ENCODE results near the gene MSI2.
A peak's percentile ranks its signal among the peaks of the same experiment; 100 is the strongest.

The MSI2 gene

GRCh38 chr17:57512258-57512657, 255.9 kb downstream of the MSI2 start:
- no peak for TF ChIP-seq CTCF (IDR thresholded peaks at IDR 0.05; ENCODE audit: low read depth, low read length)
- Histone ChIP-seq H3K27me3 (ENCODE audit: insufficient read depth, low read depth, severe bottlenecking) (no peaks in the 10 kb centered on the region), H3K36me3 (peaks cover 16% of the 10 kb centered on the region), H3K9me3 (ENCODE audit: severe bottlenecking) (no peaks in the 10 kb centered on the region), H3K27ac (peak overlapping the region; percentile 98), H3K4me3 (ENCODE audit: low read depth, low read length) (no peak overlapping the region)
- DNase-seq, result peak; percentile 76

- Histone ChIP-seq H3K27ac (peak overlapping the region; percentile 98), H3K27me3 (ENCODE audit: insufficient read depth, low read depth, severe bottlenecking) (no peaks in the 10 kb centered on the region), H3K36me3 (peaks cover 16% of the 10 kb centered on the region), H3K4me3 (ENCODE audit: low read depth, low read length) (no peak overlapping the region), H3K9me3 (ENCODE audit: severe bottlenecking) (no peaks in the 10 kb centered on the region)
- DNase-seq, result no peak
- TF ChIP-seq CTCF (IDR thresholded peaks at IDR 0.05; ENCODE audit: low read depth, low read length), result no peak
Observed at GRCh38 chr17:57512691-57513090, 256.4 kb downstream of the MSI2 start.

- no peaks in the 10 kb centered on the region for H3K9me3 ChIP-seq (ENCODE audit: severe bottlenecking)
- H3K4me3 ChIP-seq (ENCODE audit: low read depth, low read length), result no peak overlapping the region
- no peaks in the 10 kb centered on the region for H3K27me3 ChIP-seq (ENCODE audit: insufficient read depth, low read depth, severe bottlenecking)
- H3K27ac ChIP-seq, result peak overlapping the region; percentile 98
- no peak for DNase-seq
- no peak for TF ChIP-seq CTCF (IDR thresholded peaks at IDR 0.05; ENCODE audit: low read depth, low read length)
- H3K36me3 ChIP-seq, result peaks cover 12% of the 10 kb centered on the region
Observed at GRCh38 chr17:57513569-57513968, 257.2 kb downstream of the MSI2 start.

GRCh38 chr17:57514614-57515013, 258.3 kb downstream of the MSI2 start:
- no peaks in the 10 kb centered on the region for H3K9me3 ChIP-seq (ENCODE audit: severe bottlenecking)
- no peak for TF ChIP-seq CTCF (IDR thresholded peaks at IDR 0.05; ENCODE audit: low read depth, low read length)
- no peak overlapping the region for H3K4me3 ChIP-seq (ENCODE audit: low read depth, low read length)
- peak overlapping the region; percentile 98 for H3K27ac ChIP-seq
- DNase-seq, result no peak
- H3K27me3 ChIP-seq (ENCODE audit: insufficient read depth, low read depth, severe bottlenecking), result no peaks in the 10 kb centered on the region
- H3K36me3 ChIP-seq, result peaks cover 12% of the 10 kb centered on the region

- H3K27ac ChIP-seq, result peak overlapping the region; percentile 98
- DNase-seq, result no peak
Observed at GRCh38 chr17:57515662-57516211, 259.4 kb downstream of the MSI2 start.

More at GRCh38 chr17:57515662-57516211, 259.4 kb downstream of the MSI2 start:
- H3K36me3 ChIP-seq, result 0 out of 2 replicates have a peak, but pooled peaks cover 3% of the 10 kb centered on the region
- TF ChIP-seq CTCF (IDR thresholded peaks at IDR 0.05; ENCODE audit: low read depth, low read length), result no peak
- no peaks in the 10 kb centered on the region for H3K9me3 ChIP-seq (ENCODE audit: severe bottlenecking)
- H3K27me3 ChIP-seq (ENCODE audit: insufficient read depth, low read depth, severe bottlenecking), result no peaks in the 10 kb centered on the region
- H3K4me3 ChIP-seq (ENCODE audit: low read depth, low read length), result no peak overlapping the region
